Inflammatory macrophage (primary cell): Measurements from ENCODE around the gene CAMTA1.

Source experiments
- DNase-seq, 2 donors: peaks; one replicate each; pipeline ENCODE4 v3.0.0-alpha.2; 2020 to 2022

CAMTA1 gene

DNA sequence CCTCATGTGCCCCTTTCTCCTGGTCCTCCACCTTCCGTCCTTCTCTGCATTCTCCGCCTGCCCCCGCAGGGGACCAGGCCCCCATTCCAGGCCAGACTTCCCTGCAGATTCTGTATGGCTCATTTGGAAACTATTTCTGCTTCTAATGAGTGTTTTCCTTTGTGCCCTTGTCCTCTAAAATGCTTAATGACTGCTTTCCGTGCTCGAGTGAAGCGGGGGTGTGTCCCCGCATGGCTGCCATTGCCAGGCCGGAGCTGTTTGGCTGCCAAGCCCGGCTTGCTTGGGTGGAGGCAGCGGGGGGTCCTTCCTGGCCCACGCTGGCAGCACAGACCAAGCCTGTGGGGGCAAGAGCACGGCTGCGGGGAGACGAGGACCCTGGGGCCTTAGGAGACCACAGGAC, 686.6 kb downstream of the CAMTA1 start:
- DNase-seq, result no peak

DNA sequence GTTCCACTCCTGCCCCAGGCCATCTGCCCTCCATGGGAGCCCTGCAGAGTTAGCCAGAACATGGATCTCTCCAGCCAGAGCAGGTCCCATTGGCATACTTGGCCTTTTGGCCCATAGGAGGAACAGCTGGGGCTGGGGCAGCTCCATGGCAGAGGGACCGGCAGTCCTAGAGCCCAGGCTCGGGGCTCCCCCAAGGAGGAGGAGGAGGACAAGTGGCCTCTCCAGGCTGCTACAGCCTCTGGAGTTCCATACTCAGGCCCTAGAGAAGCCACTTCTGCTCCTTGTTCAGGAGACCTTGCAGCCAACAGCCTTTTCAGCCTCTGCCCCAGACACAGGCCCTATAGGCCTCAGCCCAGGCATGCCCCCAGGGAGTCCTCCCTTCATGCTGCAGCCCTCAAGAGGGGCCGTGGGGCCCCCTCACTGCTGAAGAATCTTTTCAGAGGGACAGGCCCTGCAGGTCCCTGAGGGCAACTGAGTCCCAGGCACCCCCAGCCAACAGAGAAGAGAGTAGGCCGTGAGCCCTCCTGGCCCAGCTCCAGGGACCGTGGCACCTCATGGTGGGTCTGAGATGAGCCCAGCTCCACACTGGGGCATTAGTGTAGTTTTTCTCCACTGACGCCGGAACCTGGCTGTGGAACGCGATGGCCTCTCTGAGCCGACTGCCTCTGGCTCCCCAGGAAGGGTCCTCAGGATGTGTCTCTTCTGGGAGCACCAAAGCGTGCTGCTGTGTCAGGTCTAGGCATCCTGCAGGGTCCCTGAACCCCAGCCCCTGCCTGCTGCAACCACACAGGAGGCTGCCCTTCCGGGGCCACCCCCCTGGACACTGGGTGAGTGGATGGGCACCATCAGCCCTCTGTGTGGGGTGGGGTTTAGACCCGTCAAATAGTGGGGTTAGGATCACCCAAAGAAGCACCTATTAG, 688.2 kb downstream of the CAMTA1 start:
- no peak for DNase-seq

DNA sequence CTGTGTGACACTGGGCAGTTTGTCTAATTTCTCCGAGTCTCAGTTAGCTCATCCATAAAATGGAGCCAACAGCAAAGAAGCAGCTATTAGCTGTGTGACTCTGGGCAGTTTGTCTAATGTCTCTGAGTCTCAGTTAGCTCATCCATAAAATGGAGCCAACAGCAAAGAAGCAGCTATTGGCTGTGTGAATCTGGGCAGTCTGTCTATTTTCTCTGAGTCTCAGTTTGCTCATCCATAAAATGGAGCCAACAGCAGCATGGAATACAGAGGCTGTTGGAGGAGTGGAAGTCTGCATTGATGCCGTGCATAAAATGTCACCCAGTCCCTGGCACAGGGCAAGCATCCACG, 688.9 kb downstream of the CAMTA1 start:
- no peak for DNase-seq

DNA sequence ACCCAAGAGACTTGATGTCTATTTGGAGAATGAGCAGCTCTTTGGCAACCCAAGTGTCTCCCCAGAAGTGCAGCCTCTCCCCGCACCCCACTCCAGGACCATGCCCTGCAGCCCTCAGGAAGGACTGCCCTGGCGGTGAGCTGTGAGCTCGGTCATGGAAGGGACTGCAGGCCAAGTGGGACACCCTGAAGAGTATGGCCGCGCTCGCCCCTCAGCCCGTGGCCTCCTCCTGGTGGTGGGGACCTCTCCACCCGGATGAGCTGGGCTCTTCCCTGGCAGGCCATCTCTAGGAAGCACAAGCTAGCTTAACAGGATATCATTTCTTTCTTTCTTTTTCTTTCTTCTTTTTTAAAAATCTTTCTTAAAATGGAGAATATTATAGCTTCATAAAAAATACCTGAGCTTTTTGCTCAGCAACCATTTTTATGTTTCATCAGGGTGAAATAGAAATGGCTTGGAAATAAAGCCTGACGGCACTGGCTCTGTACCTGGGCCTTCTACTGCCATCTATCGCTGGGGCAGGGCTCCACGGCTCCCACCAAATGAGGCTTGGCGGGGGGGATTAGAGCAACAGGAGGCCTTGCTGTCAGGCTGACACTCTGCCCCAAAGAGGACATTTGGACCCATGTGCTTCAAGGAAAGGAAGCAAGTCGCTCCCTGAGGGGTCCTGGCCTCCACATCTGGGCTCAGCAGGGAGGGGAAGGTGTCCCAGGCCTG, 689.7 kb downstream of the CAMTA1 start:
- DNase-seq, result no peak

GRCh38 chr1:7475691-7476090, 690.4 kb downstream of the CAMTA1 start:
- DNase-seq, result no peak

GRCh38 chr1:7476402-7476801, 691.1 kb downstream of the CAMTA1 start:
- DNase-seq, result no peak

DNA sequence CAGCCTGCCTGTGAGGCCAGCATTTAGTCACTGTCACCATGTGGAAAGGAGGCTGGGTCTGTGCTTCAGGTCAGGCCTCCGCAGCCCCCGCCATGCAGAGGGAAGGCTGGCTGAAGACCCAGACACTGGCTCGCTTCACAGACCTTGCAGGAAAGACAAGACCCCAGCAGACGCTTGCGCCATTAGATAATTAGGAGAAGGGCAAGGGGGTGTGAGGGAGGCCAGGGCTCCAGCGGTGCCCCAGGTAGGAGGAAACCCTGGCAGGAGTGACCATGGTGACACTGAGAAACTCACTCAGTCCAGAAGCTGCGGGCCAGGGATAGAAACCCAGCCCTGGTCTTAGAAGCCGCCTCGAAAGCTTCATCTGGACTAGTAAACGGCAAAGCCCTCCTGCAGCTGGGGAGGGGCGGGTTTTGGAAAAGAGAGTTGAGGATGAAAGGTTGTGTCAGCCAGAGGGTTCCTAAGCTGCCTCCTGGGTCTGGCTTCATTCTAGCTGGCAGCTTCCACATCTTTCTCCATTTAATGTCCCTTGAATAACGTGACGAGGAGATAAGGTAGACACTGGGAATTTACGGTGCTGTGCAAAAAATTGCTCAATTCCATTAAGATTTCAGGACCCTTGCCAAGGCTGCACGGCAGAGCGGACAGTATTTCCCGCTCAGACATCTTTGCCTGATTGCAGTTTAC, 691.8 kb downstream of the CAMTA1 start:
- no peak for DNase-seq

- DNase-seq, result no peak
These were observed 692.3 kb downstream of the CAMTA1 start for GRCh38 chr1:7477593-7477992.

DNA sequence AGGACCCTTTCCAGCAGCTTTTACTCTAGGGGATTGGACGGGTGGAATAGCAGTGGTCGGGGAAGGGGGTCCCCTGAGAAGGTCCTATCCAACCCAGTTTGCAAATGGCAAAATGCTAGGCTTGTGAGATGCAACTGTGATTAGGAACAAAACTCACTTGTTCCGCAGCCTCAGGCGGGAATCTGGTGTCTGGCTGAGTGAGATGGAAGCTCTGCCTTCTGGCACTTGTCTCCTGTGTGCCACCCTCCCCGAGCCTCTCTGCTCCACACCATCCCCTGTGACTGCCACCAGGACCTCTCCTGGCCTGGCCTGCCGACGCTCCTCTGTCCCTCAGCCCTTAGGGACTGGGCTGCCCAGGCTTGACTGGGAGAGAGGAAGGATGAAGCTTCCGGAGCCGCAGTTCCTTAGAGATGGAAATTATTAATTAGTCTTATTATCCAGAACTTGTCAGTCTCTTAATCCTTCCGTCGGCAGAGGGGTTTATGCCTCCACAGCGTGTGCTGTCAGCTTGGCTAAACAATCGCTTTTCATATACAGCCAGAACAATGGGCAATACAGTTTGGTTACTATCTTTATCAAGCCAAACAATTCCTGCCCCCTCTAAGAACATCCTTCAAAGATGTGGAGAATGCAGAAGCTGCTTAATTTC, 693.0 kb downstream of the CAMTA1 start:
- DNase-seq, result no peak

DNA sequence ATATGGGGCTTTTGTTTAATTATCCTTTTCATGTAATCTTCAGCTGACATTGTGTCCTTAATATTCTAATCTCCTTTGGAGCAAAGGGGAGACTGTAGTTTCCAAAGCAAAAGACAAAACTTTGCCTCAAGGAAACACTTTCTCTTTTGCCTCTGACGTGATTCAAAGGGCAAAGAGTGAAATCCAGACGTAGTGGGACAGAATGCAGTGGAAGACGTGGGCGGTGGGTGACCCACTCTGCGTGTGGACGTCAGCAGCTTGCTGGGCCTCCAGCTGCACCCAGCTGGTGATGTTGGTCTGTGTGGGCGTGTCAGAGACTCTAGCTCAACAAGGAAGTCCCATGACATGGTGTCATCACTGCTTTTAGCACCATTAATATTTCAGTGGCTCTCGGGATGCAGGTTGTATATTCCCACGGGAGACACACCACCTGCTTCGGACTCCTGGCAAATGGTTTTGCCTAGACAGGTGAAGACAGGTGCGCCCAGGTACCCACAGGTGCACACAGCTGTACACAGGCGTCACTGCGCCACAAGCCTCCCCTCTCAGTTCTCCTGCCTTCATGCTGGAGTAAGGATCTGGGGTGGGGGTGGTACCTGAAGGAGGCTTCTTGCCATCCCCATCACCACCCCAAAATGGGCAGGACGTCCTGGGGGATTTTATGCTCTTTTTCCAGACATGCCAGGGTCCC, 693.7 kb downstream of the CAMTA1 start:
- DNase-seq, result peak; percentile 96 to 100

DNA sequence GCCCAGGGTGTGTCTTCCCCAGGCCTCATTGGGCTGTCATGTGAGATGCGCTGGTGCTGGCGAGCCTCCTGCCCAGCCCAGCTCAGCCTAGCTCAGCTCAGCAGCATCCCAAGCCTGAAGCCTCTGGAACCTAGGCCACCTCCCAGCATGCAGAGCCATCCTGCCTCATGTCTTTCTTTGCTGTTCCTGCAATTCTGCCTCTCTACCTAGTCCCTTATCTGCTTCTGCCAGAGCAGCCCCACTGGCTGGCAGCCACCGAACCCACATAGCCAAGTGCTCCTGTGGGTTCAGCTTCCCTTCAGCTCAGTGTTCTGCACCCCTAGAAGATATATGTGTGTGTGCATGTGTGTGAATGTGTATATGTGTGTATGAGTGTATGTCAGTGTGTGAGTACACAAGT, 694.3 kb downstream of the CAMTA1 start:
- no peak for DNase-seq

GRCh38 chr1:7481194-7481593, 695.9 kb downstream of the CAMTA1 start:
- no peak for DNase-seq

DNA sequence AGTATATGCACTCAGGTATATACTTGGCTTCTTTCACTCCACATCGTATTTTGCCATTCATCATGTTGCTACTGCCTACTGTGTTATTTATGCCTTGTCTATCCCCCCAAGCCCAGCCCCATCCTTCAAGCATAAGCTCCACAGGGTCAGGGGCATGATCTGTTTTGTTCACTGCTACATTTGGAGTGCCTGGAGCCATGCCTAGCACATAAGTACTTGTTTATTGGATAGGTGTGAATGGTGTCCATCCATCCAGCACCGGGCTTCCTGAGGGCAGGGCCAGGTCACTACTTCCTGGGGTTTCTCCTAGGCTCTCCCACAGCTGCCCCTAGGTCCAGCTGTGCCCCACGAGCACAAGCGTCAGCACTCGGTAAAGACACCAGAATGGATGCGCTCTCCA, 696.8 kb downstream of the CAMTA1 start:
- DNase-seq, result no peak

DNA sequence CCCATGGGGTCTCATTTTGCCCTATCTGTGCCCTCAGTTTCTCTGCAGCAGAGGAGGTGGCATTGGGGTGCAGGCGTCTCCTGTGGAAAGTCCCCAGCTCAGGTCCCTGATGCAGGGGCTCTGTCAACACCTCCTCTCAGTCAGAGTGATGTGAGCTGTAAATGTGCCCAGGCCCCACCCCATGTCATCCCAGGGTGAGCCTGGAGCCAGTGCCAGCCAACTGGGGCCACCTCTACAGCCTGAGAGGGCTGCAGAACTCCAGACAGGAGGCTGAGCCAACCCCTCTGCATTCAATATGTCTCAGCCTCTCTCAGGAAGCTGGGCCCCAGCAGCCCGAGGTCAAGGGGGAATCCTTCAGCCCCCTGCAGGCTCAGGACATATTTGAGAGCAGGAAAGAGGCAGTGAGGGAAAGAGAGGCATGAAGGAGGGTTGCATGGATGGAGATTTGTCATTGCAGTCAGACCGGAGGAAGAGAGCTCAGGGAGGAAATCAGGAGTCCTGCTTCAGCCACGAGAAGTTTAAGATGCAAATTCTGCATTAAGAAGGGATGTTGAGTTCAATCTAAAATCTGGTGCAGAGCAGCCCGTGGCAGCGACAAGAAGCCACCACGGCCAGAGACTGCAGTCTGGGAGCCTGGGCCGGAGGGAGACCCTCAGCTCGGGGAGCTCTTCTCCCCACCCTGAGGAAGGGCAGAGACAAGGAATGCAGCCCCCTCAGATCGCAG, 697.7 kb downstream of the CAMTA1 start:
- DNase-seq, result no peak

DNA sequence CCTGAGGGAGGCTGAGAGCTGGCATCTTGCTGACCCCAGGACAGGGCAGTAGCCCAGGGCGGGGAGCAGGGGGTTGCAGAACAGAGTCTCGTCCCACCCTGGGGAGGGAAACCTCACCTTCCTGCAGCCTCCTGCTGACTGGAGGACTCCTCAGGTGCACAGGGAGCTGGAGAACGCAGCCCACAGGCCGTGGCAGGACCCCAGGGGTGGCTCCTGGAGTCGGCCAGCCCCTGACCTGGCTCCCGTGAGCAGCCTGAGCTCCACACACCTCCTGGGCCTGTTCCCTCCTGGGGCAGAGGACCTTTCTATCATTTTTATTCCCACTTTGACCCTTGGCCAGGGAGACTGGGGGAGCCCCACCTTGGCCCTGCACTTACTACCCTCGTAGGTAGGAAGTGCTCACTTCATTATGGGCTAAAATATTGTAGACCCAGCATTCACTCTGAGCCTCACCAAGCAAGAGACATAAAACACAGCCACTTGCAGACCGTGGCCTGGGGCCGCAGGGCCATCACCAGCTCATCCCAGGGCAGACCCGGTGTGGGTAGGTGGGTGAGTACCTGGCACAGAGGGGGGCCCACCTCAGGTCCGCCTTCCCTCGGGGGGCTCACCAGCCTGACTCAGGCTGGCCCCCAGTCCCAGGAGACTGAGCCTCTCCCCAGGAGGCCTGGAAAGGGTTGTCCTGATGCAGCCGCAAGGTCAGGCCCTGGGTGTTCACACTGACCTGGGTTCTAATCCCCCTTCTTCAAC, 698.6 kb downstream of the CAMTA1 start:
- DNase-seq, result no peak

GRCh38 chr1:7485086-7485780, 700.0 kb downstream of the CAMTA1 start:
- no peak for DNase-seq

DNA sequence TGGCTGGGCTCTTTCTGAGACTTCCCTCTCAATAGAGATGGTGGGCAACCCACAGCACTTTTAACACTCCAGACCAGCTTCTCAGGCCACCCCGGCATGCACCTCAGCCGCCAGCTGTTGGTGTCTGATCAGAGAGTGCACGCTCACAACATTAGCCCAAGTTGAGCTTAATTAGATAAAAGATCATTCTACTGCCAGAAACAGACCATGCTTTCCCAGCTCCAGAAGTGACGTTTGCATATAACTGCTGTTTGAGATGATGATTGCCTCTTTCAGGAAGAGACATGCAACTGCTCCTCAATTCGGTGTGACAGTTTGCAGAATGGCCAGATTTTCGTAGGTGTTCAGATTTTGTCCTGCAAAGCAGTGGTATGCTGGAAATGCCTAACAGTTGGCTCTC, 700.6 kb downstream of the CAMTA1 start:
- DNase-seq, result no peak

DNA sequence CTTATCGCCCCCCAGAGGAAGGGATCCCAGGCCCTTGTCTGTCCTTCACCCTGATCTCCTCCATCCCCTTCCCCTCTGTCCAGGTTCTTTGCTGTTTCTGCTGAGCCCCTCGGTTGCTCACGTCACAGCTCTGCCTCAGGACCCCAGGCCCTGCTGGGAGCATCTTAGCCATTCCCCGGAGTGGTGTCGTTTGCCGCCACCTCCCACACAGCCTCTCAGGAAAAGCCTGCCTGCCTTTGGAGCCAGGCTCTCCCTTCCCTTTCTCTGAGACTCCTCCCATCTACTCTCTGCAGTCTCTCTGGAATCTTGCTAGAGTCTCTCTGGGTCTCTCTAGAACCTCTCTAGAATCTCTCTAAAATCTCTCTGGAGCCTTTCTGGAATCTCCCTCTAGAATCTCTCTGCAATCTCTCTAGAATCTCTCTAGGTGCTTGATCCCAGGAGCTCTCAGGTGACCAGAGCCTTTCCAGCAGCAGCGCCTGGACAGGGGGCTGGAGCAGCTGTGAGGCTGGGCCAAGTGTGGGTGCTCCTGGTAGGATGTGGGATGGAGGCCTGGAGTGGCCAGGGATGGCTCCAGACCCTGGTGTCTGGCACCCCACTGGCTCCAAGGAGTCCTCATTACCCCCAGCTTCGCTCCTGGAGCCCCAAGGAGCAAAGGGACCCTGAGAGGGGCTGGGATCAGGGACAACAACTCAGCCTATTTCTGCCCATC, 702.7 kb downstream of the CAMTA1 start:
- no peak for DNase-seq

- no peak for DNase-seq
These were observed 703.2 kb downstream of the CAMTA1 start for GRCh38 chr1:7488475-7488842.

DNA sequence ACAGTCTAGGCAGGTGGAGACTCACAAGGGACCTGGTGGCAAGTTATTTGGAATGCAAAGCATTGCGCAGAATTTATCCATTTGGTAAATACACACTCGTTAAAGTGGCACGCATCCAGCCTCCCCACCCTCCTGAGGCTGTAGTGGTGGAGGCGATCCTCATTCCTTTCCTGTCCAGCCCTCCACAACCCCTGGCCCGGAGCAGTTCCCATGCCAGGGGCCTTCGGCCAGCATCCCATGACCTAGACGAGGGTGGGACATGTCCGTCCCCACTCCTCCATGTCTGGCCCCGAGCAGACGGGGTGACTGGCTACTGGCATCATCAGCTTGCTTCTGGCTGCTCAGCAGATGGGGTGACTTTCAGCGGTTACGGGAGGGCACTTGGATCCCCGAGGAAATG, 704.3 kb downstream of the CAMTA1 start:
- DNase-seq, result no peak
